HG02798 (cell line): ENCODE data around the gene AKT1S1.
"Not testable (repeated sequence)": the region's sequence is repeated elsewhere in the genome, so short reads cannot be mapped to it uniquely, and the experiment has no call there.

Experiments used
- ATAC-seq: cut with Tn5 transposase; IDR thresholded peaks from one replicate; pipeline ENCODE4 v1.9.1; 2021; ENCODE audit warnings: mild to moderate bottlenecking; ENCODE audit not compliant: unreplicated experiment, poor library complexity

Gene AKT1S1

DNA sequence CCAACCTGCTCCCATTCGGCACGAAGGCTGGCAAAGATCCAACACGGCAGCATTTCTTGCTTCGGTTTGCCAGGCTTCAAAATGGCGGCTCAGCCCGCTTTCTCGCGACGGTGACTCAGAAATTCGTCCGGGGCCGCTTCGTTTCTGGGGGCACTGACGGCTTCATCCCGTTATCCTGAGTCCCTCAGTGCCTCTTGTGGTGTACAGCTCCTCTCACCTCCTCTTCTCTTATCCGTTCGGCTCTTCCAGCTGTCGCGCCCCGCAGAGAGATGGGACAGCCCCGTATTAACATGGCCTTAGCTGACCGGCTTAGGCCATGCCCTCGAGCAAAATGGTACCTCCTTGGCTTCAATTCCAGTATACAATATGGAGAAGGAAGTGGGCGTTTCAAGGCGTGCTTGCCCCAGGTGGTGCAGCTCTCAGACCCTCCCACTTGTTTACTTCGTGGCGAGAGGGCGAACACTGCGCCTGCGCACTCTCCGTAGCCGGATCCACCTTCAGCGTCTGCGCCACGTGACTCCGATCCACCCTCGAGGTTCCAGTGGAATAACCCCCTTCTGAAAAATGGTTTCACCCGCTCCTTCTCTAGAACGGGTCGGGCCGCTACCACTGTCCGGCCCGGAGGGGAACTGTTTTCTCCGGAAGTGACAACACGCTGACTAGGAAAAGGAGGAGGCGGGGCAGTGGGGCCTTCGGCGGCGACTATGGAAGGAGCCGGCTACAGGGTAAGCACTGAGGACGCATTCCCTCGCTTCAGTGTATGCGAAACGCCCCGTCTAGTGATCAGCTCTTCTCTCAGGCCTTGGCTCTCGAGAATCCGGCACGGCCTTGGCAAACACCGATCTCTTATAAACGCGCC lies at the start of gene AKT1S1, which contains the start of gene TBC1D17:
Gene AKT1S1, minus strand, starts transcription at position 336 of the 859 bp plus-strand sequence. CDS start 4,060 bp downstream, outside the sequence.
Gene TBC1D17, plus strand, starts transcription at position 683 of the 859 bp plus-strand sequence. Its CDS starts 22 bp downstream, at position 705.
- peak; percentile 68 for ATAC-seq

DNA sequence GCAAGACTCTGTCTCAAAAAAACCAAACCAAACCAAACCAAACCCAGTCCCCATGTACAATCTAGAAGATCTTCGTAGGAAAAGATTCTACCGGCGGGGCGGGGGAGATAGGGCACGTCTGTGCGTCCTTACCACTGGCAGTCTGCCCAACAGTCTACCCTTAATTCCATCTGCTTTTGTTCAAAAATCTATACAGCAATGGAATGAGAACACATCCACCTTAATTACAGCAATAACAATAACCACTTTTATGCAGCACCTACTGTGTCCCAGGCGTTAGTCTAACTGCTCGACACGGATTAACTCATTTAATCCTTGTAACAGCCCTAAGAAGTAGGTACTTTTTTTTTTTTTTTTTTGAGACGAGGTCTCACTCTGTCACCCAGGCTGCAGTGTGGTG lies 49.4 kb upstream of the AKT1S1 start:
- no peak for ATAC-seq

DNA sequence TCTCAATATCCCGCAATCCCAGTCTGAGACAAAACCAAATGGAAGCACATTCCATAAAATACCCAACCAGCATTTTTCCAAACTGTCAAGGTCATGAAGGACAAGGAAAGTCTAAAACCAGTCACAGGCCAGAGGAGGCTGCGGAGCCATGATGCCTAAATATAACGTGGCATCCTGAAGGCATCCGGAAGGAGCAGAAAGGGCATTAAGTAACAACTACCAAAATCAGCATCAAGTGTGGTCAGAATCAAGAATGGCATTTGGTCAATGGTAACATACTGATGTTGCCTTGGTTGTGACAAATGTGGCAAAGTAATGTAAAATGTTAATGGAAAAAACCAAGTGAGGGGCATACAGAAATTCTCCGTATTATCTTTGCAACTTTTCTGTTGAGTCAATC lies 48.3 kb upstream of the AKT1S1 start:
- no peak for ATAC-seq

DNA sequence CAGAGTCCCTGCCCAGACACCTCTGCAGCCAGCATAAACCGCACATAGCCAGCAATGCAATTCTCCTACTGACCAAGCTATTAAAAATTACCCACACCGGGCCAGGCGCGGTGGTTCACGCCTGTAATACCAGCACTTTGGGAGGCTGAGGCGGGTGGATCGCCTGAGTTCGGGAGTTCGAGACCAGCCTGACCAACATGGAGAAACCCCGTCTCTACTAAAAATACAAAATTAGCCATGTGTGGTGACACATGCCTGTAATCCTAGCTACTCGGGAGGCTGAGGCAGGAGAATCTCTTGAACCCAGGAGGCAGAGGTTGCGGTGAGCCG lies 47.7 kb upstream of the AKT1S1 start:
- not testable (repeated sequence) for ATAC-seq

DNA sequence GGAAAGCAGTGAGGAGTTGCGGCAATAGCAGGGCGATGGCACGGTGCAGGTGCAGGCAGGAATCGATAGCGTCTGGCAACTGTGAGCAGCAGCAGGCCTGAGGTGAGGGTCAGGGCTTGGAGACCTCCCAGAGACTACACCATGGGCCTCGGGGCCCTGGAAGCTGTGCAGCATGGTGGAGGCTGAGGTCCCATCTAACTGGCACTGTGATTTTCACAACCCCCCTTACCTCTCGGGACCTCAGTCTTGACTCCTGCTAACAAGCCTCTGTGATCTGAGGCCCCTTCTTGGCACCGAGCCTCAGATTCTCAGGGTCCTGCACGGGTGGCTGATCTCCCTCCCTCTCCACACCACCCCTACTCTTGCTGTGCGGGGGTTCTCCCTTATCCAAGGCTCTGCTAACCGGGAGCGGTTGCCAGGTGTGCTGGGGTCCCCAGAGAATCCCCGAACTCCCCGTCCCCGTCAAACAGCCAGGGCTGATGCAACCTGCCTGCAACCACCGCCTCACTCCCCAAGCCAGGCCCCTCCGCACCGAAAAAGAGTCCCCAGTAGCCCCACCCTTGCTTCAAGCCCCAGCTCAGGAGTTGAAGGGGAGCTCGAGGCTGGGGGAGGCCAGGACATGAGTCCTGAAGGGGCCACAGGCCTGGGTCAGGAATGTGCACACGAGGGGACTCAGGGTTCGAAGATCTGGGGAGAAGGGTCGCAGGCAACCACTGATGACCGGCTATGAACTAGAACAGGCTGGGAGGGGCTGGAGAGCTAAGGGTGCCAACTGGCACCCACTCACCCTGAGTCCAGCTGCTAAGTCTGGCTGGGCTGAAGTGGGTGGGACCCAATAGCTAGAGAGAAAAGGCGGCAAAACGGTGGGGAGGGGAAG lies 47.1 kb upstream of the AKT1S1 start:
- ATAC-seq = no peak

DNA sequence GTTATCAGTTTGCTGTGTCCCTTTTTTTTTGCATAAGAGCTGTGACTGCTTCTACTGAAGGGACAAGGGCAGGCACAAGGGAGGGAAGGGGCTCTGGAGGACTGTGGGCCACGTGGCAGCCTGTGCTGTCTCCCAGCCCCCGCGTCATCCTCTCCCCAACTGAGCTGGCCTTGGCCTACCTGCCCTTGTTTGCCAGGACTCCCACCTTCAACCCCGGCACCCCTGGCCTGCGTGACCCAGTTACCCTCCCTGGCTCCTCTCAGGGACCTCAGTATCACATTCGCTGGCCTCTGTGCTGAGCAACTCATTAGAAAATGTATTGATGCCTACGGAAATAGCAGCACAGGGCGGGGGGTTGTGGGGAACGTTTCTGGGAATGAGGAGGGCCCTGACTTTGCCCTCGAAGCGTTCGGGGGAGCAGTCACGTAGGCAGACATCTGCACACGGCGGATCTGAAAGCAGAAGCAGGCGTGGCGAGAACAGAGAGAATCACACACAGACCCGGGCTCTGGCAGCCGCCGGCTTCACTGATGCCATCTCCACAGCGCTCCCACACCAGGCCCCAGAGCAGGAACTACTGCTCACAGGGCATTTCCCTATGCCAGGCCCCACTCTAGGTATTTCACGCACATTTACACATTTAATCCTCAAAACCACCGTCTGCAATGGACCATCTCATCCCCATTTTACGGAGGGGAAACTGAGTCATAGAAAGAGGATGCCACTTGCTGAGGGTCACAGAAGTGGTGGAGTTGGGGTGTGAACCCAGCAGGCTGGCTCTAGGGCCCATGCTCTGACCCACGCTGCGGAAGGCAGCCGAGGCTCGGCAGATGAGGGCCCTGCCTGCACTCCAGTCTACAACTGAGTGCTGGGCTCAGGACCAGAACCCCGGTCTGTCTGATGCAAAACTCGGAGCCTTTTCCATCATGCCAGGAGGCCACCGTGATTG lies 46.2 kb upstream of the AKT1S1 start:
- ATAC-seq = no peak

DNA sequence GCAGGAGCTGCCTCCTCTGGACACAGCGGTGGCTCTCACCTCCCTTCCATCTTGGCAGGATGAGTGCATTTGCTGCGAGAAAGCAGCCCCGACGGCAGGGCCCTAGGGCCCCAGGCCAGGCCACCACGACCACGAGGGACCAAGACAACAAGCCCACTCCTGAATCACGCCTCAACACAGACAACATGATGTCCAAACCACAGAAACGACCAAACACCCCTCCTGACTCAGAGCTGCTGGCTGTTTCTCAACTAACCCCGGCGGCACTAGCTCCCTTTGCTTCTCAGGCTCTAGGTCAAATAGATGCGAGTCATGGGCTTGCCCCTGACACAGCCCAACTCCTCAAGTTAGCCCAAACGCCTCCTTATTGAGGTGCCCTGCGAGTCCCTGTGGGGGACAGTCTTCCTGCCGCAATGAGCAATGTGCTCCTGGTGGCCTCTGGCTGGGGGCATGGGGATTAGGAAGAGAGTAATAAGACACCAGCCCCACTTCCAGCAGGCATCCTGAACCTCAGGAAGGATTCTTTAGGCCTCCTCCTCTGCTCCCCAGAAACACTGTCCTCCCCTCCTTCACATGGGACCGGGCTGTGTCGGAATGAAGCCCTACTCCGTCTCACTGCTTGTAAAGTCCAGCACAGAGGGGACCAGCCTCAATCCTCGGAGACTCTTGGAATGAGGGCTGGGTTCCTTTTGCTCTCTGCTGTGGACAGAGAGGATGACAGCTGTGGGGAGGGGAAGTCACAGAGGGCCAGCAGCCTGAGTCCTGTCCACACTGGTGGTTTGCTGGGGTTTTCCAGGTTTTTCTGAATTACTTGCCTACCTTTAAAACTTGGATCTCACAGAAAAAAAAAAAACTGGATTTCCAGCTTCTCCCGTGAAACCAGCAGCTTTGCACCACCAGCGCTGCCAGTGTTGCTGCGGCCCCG lies 45.0 kb upstream of the AKT1S1 start:
- no peak for ATAC-seq

DNA sequence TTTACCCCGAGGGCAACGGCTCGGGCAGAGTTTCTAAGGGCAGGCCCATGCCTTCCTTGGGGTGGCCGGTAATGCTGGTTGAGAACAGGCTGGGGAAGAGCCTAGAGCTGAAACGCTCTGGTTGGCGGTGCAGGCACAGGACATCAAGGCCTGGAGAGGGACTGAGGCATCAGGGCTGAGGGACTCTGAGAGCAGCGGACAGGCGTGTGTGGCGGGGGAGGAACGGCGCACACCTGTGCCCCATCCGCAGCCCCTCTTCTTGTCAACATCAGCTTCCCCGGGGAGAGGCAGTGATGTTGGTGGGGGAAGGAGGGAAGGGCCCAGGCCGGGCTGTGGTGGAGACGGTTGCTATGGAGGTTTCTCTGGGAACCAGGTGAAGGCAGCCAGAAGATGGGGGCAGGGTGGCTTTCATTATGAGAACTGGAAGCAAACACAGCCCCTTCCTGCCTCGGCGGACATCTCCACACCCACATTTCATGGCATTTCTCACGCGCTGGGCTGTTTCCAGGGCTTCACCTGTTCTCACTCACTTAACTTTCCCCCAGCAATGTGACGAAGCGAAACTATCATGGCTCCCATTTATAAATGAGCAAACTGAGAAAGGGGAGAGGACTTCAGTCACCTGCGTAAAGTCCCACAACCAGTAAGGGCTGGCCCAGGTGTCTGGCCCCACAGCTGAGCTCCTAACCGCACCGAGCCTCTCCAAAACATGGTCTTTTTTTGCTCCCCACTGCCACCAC lies 43.6 kb upstream of the AKT1S1 start:
- ATAC-seq = no peak

DNA sequence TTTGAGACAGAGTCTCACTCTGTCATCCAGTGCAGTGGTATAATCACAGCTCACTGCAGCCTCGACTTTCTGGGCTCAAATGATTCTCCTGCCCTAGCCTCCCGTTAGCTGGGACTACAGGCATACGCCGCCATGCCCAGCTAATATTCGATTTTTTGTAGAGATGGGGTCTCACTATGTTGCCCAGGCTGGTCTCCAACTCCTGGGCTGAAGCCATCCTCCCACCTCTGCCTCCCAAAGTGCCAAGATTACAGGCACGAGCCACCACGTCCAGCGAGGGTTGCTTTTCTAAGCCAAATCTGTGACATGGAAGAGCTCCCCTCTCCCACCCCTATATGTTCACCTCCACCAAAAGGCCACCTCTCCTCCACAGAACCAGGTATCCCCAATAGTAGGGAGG lies 40.9 kb upstream of the AKT1S1 start:
- no peak for ATAC-seq

DNA sequence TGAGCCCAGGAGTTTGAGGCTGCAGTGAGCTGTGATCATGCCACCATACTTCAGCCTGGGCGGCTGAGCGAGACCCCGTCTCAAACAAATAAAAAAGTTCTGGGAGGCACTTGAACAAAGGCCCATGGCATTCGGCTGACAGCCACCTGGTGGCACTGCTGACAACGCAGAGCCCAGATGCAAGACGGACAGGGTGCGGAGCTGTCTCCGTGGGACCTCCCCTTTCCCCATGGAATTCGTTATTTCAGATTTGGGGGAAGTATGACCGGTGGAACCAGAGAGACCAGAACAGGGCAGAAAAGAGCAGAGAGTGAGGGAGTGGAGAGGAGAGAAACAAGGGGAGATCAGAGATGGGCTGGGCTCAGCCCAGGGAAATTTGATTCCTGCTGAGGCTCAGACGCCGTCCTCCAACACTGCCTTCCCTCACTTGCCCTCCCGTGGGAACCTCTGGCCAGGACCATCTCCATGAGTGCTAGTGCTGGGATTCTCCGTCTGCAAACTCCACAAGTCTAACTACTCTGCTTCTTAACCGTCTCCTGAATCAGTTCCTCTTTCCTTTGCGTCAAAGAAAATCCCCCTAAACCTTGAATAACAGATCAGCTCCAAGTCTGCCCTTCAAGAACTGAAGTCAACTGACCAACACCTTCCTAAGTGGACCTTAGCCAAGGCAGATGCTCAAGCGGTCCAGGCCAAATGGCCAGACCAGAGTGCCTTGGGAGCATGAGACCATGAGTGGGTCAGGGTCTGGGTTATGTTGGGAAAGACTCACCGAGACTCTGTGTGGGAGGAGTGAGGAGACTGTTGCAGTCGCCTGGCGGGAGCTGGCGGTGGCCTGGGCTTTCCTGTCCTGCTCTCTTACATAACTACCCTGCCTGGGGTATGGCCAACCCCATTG lies 39.9 kb upstream of the AKT1S1 start:
- ATAC-seq = no peak

DNA sequence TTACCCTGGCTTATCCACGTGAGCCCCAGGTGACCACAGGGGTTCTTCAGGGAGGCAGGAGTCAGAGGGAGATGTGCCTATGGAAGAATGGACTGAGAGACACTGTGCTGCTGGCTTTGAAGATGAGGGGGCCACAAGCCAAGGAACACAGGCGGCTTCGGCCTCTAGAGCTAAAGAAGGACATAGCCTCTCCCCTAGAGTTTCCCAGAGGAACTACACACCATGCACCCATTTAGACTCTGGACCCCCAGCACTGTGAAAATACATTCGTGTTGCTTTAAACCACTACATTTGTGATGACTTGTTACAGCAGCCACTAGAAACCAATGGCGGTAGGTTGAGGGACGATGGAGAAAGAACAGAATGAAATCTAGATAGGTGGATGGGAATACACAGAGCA lies 38.1 kb upstream of the AKT1S1 start:
- no peak for ATAC-seq

DNA sequence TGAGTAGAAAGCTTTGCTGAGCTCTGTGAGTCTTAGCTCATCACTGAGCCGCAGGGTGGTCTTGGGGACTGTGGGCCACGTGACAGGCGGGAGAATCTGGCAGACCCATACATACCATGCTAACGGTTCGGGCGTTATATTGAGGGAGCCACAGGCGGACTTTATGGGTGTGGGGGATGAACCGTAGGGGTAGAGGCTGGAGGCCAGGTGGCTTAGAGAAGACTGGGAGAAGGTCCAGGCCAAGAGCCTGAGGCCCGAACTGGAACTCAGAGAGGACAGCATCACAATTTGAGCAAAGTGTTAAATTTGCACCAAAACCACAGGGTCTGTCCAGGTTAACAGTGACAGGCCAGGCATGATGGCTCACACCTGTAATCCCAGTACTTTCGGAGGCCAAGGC lies 36.6 kb upstream of the AKT1S1 start:
- ATAC-seq = no peak

DNA sequence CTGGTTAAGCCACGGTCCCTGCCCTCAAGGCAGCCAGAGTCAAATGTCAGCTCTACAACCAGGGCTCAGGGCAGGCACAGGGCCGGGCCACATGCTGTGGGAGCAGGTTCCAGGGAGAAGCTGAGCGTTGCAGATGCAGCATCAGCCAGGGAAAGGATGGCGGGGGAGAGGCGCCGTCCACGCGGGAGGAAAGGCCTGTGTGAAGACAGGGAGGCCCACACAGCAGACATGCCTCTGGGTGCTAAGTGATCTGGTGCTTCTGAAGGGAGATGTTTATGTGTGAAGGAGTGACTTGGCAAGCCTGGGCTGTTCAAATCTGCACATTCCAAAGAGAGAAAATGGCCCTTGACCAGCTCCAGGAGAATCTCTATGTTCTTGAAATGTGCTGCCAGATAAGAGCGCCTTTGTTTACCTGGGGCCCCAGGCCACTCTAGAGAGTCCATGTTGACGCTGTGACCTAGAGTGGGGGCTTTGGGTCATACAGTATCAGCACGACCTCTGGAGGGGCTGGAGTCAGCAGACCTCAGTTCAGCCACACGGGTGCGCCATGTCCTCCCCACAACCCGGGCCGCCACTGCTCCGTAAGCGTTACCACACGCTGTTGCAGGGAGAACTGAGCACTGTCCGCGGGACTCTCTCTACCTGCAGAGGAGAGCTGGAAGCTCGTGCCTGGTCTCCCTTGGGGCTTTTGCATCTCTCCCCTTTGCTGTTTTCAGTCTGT lies 36.0 kb upstream of the AKT1S1 start:
- ATAC-seq = no peak

DNA sequence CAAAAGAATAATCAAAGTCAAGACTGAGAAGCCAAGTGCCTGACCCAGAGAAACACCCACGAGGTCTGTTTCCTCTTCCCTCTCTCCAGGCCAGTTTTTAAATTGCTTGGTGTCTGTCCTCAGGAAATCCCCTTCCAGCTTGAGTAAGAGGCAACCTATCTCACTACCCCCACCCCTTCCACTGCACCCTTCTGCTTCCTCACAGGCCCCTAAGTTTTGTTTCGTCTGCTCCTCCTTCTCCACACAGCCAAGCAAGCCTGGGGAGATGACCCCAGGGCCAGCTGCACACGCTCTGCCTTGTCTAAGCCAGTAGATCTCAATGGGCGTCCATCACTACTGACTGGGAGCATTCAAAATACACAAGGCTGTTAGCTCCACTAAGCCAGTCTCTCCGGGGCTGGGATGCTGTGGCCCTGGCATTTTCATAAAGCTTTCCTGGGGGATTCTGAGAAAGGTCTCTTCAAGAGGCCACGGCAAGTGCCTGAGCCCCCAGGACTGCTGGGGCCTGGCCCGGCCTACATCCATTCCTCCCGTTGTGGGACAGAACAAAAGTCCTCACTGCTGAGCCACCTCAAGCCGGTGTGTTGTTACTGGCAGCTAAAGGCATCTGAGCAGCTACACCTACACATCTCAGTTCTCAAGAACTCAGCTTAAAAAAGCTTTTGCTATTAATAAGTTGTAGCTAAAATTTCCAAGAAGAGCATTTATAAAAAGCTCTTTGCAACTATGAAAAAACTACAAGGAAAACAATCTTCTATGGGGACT lies 34.4 kb upstream of the AKT1S1 start:
- peak; percentile 41 for ATAC-seq

DNA sequence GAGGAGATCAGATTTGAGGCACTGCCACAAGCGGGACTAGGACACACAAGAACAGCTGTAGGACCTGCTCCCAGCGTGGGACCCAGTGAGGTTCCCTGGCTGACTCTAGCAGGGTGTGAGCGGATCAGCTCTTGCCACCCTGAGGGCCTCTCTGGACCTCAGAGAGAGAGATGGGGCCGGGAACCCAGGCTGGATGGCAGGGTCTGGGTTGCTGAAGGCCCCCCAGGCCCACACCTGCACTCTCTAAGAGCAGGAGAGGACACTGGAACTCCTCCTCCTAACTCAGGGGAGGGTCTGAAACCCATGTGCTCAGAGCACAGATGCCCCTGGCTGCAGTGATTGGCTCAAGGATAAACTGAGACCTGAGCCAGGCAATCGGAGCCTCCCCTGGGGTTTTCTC lies 33.0 kb upstream of the AKT1S1 start:
- ATAC-seq = no peak
